Stimulated activated CD4-positive, alpha-beta T cell treated with anti-CD3 and anti-CD28 coated beads, Interleukin-2, amount 100 ng/mL, for 48 hours (primary cell): ENCODE measurements around the gene LDLRAD3.

Experiments used
- DNase-seq, 2 donors: peaks; one replicate each; pipeline ENCODE4 v3.0.0-alpha.2; 2020

Gene LDLRAD3

DNA sequence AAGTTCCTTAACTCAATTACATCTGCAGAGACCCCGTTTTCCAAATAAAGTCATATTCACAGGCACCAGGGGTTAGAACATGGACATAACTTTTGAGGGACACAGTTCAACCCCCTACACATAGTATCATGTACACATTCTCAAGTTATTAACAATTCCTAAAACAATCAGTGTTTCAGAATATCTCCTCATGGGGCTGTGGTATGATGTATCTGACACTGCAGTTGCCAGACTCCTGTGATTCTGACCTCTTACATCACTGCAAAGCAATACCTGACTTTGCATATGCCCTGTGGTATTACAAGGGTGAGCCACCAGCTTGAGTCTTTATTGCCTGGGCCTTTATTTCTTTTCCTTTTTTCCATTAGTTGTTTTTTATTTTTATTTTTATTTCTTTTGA is 203.6 kb downstream of the LDLRAD3 start:
- DNase-seq: no peak

DNA sequence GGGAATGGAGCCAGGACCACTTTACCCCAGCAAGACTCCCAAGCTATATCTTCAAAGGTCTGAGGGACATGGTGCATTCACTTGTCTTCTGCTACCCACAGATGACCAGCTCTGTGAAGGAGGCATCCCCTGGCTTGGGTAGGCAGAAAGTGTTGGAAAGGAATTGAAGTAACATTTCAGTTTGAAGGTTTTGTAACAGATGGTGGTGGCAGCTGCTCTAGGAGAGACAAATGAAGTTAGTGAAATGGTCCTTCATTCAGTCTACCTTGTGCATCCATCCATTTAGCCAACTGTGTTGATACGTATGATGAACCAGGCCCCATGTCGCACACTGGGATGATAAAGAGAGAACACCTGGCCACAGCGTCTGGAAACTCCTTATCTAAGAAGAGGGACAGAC is 204.8 kb downstream of the LDLRAD3 start:
- DNase-seq: no peak

DNA sequence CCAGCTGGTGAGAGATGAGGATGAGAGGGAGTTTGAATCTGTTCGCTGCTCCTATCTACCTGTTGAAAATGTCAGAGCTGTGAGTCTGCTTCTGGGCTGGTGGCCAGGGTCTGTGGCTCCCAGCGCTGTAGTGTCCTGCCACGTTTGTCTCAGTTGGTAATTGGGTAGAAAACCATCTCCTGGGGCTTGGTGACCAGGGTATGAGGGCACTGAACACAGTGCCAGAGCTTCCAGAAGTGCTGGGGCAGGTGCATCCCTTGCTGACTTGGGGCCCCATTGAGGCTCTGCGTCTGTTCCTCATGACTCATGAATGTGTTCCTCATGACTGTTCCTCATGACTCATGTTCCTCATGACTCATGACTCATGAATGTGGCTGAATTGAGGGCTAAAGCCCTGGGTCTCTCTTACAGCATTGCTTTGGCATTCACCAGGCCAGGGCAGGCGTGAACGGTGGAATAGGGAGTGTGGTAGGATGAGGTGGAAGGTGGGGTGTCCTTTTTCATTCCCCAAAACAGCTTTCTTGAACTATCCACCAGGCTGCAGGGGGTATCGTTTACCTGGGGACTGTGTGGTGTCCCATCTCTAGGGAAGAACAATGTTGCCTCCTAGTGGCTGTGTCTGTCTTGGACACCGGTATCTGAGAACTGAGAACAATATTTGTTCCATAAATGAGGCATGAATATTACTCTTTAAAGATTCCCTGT is 205.8 kb downstream of the LDLRAD3 start:
- DNase-seq: peak; percentile 13 to 22

DNA sequence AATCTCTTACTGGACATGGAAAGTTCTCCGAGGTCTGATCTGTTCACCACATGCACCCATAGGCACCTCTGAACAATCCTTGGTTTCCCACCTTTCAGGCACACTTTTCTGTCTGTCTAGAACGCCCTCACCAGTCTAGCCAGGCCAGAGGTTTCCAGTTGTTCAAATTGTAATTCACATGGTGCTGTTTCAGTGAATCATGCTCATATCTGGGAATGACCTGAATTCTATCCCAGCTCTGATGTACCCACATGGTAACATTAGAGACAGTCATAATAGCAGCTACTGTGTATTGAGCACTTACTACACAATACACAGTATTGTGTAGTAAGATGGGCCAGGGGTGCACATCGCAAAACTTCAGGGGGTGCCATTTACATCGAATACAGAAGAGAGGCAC is 207.1 kb downstream of the LDLRAD3 start:
- DNase-seq: no peak

DNA sequence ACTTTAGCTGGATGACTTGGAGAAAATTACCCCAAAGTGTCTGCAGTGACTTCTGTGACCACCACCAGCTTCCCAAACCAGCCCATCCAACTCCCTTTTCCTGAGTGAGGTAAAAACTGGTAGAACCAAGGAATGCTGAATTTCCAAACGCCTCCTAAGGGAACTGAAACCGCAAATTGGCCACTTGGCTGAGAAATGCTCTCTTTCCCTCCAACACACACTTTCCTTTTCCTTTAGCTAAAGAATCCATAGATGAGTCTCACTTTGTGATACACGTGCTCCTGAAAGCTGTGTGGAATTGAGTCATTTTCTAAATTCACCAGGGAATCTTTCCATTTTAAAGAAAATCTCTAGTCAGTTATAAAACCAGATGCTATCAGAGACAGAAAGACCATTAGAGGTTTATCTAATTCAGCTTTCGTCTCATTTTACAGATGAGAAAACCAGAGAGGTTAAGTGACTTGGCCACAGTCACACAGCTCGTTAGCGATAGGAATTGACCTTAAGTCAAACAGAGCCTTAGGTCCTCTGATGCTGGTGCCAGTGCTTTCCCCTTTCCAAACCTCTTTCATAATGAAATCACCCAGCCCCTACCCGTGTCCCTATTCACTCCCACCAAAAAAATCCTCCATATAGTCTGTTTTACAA is 208.2 kb downstream of the LDLRAD3 start:
- no peak for DNase-seq

DNA sequence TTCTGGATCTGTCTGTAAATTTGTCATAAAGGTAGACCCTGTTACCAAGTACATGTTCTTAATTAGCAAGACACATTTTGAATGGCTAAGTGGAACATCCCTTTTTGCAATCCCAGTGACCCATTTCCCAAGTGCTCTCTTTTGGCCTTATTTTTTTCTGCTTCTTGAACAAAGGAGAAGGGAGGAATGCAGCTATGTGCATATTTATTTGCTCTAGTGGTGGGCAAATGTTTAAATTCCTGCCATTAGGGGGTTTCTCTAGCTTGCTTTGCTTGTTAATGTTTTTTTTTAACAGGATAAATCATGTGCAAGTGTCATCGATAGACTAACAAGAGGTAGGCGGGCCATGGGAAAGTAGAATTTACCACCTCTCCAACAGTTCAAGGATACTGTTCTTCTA is 209.7 kb downstream of the LDLRAD3 start:
- no peak for DNase-seq

DNA sequence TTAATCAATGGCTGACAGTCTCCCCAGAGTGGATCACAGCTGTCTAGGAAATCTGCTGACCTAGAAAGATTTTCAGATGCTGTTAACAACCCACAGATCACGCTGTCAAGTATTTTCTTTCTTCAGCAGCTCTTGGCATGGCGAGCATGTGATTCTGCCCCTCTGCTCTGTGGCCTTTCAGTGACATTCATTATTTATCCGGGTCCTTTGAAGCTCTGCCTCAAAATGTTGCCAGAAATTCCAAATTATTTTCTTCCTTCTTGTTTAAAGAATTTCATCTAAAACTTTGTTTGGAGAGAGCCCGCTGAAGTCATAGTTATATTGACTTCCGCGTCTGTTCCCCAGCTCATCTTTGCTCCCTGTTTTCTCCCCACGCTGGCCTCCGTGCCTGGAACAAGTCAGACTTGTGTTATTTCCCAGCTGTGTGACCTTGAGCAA is 211.3 kb downstream of the LDLRAD3 start:
- no peak for DNase-seq

DNA sequence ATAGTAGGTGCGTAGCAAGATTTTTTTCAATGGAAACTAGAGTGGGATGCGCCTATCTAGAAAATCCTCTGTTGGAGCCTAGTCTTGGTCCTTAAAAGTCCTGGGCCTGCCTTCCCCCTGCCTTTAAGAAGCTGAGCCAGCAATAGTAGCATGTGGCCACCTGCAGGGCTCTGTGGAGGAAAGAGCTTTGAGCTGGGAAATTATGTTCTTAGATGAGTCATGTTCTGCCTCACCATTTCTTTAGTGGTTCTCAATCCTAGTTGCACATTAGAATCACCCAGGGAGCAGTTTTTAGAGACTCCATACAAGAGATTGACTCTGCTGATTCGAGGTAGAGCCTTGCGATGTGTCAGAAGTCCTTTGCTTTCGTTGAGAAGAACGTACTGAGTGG is 211.9 kb downstream of the LDLRAD3 start:
- DNase-seq: no peak

DNA sequence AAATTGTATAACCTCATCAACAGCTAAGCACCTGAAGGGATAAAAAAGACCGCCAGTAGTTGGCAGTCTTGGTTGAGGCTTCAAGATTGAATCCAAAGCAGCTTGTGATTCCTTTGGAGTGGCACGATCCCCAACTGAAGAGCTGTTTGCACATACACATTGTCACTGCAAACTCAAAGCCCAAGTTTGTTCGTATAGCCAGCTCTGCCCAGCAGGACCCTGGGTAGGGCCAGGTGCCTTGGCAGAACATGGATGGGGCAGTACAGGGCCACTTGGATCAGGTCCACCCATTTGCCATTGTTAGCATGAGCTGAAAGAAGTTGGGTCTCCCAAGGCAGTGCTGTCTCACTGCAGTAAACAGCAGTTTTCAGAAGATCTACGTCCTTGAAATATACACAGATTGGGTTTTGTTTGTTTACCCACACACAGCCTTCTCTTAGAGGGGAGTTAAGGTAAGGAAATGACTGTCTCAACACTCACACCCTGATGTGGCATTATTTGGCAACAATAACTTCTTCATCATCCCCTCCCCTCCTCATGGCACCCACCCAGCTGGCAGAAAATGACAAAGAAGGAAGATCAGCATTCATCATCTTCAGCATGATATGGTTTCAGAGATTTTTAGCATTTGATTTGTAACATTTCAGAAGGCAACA is 212.4 kb downstream of the LDLRAD3 start:
- no peak for DNase-seq

DNA sequence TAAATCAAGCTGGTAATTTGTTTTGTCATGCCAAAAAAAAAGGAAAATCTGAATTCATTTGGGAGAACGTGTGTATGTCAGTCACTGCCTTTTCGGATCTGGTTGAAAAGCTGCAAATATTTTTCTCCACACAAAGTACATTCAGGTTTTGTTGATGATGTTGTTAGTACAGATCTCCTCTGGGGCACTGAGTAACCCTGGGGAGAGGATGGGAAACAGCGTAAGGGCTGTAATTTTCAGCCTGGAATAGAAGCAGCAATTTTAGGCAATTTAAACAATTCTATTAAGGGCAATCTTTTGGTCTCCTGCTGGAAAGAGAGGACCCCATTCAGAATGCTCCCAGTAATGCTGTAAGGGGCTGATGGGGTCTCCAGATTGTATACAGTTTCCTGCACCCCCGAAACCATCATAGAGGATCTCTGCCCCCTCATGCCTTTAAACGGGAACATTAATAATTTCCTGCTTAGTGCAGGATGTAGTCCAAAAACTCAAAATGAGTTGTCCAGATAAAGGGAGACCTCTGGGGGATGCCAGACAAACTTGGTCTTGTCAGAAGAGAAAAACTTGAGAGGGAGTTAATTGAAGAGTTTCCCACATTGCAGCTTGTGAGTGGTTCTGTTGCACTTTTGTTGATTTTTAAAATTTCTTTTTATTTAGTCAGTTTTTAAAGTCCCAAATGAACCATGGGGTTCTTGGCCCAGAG is 213.1 kb downstream of the LDLRAD3 start:
- DNase-seq: no peak

DNA sequence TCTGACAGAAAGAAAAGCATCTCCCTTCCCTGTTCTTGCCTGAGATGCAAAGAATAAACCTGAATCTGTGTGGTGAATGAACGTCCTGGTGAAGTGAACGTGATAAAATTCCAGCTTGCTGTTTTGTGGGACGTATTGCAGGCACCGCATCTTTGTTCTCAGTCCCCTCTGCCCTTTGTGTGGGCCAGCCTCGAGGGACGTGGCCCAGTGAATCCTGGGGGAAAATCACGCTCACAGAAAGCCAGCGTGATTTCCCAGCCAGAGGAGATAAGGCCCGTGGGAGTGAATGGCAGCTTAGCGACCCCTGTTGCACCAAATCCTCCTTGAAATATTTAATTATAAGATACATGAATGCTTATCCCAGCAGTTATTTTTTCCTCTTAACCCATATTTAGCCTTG is 216.2 kb downstream of the LDLRAD3 start:
- DNase-seq: no peak

DNA sequence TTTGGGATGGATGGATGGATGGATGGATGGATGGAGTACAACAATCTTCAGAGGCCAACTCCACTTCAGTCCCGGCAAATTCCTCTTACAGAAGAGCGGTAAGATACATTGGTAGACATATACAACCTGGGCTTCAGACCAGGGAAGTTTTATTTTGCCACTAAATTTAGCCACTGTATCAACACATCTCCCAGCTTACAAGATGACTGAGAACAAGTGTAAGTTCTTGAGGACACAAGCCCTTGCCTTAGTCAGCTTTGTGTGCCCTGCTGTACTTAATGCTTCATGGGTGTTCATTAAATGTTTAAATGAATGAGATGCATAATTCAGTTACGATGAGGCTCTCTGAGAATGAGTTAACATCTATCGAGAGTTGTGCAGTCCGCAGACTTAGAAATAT is 217.7 kb downstream of the LDLRAD3 start:
- no peak for DNase-seq

DNA sequence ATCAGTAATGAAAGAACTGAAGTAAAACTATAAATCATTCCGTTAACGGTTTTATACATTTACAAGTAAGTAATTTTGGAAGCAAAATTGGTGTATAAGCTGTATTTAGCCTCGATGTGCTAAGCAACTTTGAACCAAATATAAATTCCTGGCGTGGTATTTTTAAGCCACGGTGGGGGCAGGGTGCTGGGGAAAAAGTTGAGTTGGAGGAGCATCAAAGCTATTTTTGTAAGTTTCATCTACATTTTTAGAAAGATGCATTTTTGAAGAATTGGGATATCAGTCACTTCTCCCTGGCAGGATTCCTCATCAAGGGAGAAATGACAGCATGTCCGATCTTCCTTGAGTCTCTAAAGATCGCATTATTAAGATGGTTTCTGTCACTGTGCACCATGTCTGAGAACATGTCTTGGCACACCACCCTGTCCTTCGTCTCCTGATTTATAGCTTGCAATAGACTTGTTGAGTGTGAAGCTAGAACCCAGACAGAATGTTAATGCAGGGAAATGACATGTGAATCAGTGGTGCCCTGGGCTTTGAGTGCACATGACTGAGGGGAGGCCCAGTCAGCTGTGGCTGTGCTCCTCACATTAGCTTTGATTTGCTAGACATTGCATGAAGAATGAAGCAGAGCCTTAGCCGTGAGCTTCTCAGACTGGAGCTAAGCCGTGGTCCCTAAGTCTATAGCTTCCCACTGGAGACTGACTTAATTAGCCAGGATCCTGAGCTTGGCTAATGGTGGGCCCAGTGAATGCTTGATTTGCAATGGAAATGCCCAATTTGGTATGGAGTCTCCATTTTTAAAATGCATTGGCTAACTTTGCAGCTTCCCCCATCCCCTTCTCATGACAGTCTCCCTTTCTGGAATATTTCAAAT is 218.4 kb downstream of the LDLRAD3 start:
- DNase-seq: no peak

DNA sequence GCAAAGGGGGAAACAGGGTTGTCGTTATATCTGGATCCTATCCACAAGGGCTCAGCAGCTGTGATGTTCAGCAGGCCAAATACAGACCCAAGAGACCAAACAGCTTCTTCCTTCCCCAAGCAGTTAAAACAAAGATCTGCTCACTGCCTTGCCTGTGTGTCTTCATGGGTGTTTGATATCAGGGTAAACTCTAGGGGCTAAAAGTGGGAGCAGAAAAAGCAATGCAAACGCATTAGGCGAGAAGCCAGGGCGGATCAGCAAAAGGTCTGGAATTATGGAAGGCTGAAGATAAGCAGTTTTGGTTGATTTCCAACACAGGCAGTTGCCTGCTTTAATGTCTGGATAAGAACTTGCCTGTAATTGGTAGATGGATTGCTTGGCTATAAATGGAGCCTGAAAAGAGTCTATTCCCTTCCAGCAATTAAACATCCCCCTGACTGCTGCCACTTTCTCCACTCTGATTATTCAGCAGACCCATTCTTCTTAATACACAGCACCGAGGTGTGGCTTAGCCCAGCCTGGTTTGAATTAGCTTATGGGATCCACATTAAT is 219.1 kb downstream of the LDLRAD3 start:
- no peak for DNase-seq

DNA sequence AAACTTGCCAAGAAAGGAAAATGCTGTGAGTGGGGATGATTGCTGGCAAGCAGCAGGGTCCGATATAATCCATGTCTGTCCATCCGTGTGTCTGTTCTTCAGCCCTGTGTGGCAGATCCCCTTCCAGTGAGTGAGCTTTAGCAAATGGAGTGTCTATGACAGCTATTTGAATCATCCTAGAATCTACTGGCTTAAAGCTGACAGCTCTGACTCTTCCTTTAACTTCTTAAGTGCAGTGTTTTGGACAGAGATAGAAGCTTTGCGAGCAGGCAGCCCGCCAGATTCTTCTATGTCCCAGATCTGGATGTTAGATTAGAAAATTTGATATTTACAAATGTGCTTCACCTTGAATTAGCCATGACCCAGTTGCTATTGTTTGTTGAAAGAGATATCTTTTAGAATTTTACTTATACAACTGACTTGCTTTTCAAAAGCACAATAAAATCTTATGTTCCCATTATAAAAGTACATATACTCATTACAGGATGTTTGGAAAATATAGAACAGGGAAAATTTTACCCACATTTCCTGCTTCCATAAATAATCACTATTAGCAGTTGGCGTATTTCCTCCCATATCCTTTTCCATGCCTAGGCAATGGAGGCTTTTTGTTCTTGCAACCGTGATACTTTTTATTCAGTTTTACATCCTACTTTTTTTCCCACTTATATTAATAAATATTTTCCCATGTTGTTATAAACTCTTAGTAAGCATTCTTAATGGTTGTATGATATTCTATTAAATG is 220.8 kb downstream of the LDLRAD3 start:
- DNase-seq: no peak

DNA sequence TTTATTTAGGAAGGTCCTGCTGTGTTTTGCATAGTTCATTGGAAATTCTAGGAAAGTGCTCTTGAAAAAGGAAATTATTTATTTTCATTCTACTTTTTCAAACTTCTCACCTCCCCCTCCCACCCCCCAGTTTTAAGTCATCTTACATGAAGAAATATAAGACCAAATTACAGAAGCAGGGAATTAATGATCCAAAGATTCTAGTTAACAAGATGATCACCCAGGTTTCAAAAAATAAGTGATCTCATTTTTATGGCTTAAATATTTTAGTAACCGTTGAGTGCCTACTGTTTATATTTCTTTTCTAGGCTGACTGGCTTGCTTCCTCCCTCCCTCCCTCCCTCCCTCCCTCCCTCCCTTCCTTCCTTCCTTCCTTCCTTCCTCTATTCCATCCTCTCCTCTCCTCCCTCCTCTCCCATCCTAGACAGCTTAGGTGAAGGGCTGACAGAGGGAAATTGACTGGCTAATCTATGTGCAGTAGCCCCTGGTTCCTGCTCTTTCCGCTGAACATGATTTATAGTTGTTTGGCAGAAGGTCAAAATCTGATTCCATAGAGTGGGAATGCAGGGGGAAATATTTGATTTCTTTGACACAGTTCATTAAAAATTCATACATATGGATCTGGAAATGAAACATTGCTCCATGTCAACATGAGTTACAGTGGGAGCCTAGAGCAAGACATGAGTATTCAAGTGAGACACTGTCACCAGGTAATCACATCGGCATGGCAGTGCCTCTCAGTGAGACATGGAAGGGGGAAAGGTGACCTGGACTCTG is 221.9 kb downstream of the LDLRAD3 start:
- DNase-seq: no peak

DNA sequence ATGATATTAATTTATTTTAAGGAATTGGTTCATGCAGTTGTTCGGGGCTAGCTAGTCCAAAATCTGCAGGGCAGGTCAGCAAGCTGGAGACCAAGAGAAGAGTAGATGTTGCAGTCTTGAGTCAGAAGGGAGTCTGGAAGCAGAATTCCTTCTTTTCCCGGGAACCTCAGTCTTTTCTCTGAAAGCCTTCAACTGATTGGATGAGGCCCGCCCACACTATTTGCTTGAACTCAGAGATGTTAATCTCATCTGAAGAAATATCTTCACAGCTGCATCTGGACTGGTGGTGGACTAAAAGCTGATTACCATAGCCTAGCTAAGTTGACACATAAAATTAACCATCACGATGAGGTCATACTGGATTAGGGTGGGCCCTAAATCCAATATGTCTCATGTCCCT is 223.2 kb downstream of the LDLRAD3 start:
- DNase-seq: no peak

DNA sequence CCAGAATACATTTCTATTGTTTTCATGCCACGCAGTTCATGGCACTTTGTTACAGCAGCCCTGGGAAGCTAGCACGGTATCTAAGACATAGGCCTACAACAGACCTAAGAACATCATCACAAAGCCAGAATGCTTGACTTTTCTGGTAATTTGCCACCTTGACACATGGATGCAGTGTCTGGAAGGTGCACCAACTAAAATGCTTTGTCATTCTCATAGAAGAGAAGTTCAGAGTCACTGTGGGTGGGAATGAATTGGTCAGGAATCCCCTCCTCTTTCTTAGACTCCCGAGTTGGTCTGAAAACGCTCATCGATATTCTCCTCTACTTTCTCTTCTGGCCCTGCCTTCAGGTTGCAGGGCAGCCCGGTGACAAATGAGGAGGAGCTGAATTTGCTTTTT is 223.9 kb downstream of the LDLRAD3 start:
- DNase-seq: no peak

DNA sequence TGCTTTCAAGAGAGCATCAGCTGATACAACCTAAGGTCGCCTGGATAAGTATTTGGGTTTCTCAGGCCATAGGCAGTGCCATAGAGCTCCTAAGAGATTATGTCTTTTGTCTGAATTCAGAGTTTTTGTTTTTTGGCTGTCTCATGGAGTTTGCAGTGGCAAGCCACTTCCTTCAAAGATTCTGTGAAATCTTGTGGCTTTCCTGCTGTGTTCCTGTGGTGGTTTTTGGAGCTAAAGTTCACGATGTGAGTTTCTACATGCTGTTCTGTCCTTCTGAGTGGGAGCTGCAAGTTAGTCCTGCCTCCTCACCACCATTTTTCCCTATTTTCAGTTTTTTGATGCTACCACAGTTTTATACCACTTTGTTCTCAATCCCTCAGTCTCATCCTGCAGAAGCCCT is 234.0 kb downstream of the LDLRAD3 start:
- no peak for DNase-seq

DNA sequence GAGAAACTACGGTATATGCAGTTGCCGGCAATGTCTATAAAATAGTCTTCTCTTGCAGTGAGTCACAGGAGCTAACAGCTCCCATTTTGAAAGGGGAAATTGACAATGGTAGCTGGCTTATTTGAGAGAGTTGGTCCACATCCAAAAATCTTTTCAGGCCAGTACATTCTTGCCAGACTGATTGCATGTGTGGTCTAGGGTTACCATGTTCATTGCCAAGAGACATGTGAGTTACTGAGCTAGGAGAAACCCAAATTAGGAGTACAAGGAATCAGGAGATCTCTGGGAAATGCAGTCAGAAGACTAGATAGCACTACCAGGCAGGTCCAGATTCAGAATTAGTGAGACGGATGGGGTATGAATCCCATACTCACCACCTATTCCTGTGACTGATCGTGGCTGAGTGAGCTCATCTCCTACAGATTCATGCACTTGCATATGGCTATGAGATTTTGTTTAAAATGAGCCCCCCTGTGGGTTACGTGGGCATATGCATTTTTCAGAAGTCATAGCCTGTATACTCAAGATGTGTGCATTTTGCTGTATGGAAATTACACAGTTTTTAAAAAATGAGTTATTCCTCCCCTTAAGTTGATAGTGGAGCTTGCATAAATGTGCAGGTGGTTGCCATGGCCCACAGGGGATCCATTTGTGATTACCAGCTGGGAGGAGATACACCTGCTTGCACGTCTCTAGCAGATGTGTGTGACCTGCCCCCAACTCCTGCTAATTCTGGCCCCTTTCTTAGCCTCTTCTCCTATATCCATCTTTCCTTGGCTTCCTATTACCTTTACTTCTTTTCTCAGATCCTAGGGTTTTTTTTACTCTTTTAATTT is 242.7 kb downstream of the LDLRAD3 start:
- no peak for DNase-seq
